ENCODE measurements around the gene ODR4. TPM values are rescaled to one million over a fixed set of nuclear protein-coding genes. Genes with fewer than 3 reads are reported as not detected.
A peak's percentile ranks its signal among the peaks of the same experiment; 100 is the strongest.
"Not testable (repeated sequence)": the region's sequence is repeated elsewhere in the genome, so short reads cannot be mapped to it uniquely, and the experiment has no call there.

The ODR4 gene
- total RNA-seq: 7.2 and 14.7 TPM in 2 replicates

DNA sequence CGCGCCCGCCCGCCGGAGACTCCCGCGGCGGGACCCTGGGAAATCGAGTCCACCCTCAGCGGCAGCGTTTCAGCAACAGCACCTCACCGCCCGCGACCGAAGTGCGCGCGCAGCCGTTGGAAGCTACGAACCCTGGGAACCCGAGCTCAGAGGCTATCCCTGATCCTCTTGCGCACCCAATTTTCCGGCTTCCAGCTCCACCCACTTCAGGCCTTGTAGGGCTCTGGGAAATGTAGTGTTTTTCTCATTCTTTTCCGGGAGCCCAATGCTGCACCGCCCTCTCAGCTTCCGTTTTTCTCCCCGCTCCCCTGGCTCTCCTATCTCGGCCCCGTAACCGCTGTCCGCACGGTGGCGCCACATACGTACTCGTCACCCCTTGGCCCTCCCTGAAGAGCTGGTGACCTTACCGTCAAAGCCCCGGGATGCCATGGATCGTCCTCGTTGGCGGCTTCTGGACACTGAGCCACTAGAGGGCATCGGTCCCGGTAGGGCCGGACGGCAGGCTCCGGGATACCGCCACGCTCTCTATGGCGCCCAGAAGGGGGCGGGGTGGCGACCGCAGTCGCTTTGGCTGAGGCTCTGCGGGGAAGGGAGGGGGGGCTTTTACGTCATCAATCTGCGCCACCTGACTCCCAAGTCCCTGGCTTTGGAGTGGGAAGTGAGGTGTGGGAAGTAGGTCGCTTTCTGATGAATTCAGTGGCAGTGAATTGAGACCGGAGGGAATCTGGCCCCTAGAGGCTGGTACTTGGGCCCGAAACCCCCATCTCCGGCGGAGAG lies at the start of gene ODR4, which contains the start of gene TPR:
ODR4 (plus strand) TSS at position 687 of the 777 bp plus-strand sequence. CDS start 3,948 bp downstream, outside the sequence.
TPR (minus strand) TSS at position 102 of the 777 bp plus-strand sequence. CDS start 225 bp downstream, outside the sequence.
- peak; percentile 98 for DNase-seq (ENCODE audit: extremely low read depth, low read depth, low spot score)

GRCh38 chr1:186326009-186326408 lies 49.6 kb upstream of the ODR4 start:
- no peak for DNase-seq (ENCODE audit: extremely low read depth, low read depth, low spot score)

GRCh38 chr1:186327331-186327730 lies 48.3 kb upstream of the ODR4 start:
- no peak for DNase-seq (ENCODE audit: extremely low read depth, low read depth, low spot score)

DNA sequence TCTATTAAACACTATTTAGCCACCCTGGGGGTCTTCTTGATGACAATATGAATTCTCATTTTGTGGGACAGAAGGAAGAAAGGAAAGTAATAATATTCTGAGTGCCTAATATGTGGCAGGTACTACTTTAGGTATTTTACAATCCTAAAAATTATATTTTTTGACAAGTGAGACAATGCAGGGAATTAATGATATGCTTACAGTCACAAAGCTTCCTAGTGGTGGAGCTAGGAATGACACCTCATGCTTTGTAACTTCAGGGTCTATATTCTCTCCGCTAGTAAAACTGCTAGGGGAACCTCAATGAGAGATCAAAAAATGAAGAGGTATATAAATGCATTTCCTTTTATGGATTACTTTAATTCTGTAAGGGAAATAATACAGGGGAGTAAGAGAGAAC lies 44.9 kb upstream of the ODR4 start:
- DNase-seq (ENCODE audit: extremely low read depth, low read depth, low spot score): no peak

DNA sequence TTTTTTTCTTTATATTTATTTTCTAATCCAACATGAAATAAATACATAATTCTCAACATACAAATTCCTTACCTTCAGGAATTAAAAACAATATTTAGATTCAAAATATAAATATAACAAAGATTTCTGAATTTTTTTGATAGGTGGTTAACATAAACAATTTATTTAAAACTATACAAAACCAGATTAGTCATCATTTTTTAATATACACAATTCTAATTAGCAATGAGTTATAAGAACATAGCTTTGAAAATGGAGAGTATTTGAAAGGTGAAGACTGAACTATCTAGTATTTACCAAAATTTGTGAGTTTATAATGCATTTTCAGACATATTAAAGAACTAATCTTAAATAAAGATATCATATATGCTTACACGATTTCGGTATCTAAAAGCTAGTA lies 38.1 kb upstream of the ODR4 start:
- DNase-seq (ENCODE audit: extremely low read depth, low read depth, low spot score): no peak

- no peak for DNase-seq (ENCODE audit: extremely low read depth, low read depth, low spot score)
Measured at GRCh38 chr1:186340772-186341171, 34.9 kb upstream of the ODR4 start.

DNA sequence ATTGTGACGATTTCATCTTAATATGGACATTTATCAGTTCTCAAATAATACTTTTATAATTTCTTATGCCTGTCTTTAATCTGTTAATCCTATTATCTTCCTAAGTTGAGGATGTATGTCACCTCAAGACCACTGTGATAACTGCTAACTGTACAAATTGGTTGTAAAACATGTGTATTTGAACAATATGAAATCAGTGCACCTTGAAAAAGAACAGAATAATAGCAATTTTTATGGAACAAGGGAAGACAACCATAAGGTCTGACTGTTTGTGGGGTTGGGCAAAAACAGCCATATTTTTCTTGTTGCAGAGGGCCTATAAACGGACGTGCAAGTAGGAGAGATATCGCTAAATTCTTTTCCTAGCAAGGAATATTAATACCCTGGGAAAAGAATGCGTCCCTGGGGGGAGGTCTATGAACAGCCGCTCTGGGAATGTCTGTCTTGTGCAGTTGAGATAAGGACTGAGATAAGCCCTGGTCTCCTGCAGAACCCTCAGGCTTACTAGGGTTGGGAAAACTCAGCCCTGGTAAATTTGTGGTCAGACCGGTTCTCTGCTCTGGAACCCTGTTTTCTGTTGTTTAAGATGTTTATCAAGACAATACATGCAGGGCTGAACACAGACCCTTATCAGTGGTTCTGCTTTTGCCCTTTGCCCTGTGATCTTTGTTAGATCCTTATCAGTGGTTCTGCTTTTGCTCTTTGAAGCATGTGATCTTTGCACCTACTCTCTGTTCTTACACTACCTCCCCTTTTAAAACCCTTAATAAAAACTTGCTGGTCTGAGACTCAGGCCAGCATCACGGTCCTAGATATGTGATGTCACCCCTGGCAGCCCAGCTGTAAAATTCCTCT lies 27.6 kb upstream of the ODR4 start:
- DNase-seq (ENCODE audit: extremely low read depth, low read depth, low spot score): not testable (repeated sequence)

DNA sequence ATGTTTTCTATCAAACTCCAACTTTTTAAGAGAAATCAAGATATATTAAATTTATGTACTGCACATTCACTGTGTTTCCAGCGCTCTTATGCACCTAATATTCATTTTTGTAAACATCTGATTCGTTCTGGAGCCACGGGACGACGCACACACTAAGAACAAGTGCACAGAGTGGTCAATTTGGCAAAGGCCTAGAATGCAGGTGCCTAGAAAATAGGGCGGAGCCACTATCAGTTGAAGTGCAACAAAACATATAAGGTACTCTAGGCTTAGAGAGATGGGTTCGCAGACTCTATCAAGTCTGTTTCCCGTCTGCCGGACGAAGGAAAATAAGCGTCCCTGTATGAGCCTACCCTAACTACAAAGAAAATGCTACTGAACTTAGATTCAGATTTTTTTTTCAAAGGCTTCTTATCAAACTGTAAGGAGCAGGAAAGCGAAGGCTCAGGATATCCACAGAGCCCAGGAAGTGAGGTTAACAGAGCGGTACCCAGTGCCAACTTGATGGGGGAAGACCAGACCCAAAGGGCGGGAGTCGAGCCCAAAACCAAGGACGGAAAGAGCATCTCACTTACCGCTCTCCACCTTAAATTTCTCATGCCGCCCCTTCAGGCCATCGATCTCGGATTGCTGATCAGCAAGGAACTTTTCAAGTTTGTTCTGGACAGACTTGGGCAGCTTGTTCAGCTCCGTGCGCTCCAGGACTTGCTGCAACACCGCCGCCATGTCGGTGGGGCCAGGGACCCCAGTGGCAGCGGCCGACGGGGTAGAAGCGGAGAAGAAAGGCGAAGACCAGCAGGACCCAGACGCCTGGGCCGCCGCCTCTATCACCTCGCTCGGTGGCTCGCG lies 1.1 kb upstream of the ODR4 start:
- no peak for DNase-seq (ENCODE audit: extremely low read depth, low read depth, low spot score)

- no peak for DNase-seq (ENCODE audit: extremely low read depth, low read depth, low spot score)
Measured at GRCh38 chr1:186375929-186376319, 286 bp downstream of the ODR4 start.

DNA sequence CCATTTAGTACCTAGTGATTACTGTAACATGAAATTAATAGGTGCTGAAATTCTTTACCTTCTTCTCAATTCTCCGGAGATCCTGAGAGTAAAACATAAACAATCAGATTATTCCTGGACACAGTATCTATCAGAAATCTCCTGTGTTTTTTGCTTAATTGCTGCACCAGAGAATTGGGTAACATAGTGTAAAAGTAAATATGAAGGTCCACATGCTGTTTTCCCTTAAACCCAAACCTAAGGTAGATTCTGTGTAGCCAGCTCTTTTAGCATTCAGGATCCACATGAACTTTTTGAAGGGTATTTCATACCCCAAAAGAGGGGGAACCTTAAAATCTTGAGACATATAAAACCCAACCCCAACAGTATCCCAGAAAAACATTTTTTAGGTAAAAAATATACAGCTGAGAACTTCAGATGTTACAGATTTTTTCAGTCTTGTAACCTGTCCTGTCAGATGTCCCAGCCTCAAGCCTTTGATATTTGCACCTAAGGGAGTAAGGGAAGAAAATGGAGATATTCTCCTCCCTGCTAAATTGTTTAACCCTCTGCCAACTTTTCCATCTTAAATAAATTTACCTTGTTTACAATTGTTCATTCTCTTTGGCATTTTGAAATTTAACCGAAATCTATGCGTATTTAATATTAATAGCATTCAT lies 11.2 kb downstream of the ODR4 start:
- no peak for DNase-seq (ENCODE audit: extremely low read depth, low read depth, low spot score)

DNA sequence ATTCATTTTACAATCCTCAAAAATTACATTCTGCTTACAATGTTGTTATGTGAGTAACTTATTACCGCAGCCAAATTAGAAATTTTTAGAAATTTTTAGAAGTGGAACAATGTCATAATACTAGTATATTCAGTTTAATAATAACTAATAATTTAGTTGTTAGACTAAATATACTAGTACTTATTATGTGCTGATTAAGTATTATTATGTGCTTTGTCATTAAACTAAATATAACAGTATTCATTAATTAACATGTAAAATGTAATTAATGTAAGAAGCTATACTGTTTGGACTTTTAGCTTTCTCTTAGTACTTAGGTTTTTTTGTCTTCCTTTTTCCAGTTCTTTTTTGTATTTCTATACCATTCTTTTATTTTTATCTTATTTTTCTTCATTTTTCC lies 15.3 kb downstream of the ODR4 start:
- no peak for DNase-seq (ENCODE audit: extremely low read depth, low read depth, low spot score)

GRCh38 chr1:186391841-186392240 lies 16.2 kb downstream of the ODR4 start:
- DNase-seq (ENCODE audit: extremely low read depth, low read depth, low spot score): no peak

DNA sequence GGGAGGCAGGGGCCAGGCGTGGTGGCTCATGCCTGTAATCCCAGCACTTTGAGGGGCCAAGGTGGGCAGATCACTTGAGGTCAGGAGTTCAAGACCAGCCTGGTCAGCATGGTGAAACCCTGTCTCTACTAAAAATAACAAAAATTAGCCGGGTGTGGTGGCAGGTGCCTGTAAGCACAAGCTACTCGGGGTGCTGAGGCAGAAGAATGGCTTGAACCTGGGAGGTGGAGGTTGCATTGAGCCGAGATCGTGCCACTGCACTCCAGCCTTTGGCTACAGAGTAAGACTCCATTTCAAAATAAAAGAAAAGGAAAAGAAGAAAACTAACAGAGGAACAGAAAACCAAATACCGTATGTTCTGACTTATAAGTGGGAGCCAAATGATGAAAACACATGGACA lies 17.1 kb downstream of the ODR4 start:
- not testable (repeated sequence) for DNase-seq (ENCODE audit: extremely low read depth, low read depth, low spot score)

GRCh38 chr1:186401446-186401845 lies 25.8 kb downstream of the ODR4 start:
- not testable (repeated sequence) for DNase-seq (ENCODE audit: extremely low read depth, low read depth, low spot score)

DNA sequence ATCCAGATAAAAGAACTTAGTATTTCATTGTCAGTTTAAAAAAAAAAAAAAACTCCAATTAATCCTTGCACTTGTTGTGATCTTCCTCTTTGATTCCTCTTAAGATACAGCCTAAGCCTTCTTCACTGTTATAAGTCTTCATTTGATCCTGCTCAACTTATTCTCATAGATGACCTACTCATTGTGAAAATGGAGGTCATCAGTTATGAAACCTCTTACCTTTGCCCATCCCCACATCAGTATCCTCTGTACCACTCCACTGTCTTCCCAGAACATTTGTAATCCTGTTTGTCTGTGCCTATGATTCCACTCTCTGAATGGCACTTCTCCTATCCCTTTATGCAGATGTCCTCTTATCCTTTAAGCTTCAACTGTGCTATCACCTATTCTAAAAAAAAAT lies 28.0 kb downstream of the ODR4 start:
- DNase-seq (ENCODE audit: extremely low read depth, low read depth, low spot score): no peak

DNA sequence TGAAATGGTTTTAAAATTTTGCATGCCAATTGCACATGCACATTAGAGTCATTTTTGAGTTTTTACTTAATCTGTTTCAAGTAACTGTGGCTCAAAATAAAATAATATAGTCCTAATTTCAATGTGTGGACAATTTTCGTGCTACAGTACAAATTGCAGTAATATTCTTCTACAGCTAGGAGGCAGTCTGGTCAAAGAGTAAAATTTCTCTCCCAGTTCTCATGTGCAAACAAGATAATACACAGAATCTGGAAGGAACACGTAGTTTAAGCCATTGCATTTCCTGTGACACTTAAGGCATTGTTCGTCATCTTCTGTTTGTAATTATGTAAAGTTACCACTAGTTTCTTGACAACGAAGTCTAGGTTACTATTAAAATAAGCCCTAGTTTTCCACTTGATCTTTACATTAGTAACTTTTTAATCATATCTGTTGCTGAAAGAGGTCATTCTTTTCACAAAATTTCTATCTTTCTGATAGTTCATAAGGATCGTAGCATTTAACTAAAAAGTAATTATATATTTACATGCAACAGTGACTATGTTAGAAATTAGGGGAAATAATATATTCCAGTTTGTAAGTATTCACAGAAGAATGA lies 28.9 kb downstream of the ODR4 start:
- DNase-seq (ENCODE audit: extremely low read depth, low read depth, low spot score): peak; percentile 88

DNA sequence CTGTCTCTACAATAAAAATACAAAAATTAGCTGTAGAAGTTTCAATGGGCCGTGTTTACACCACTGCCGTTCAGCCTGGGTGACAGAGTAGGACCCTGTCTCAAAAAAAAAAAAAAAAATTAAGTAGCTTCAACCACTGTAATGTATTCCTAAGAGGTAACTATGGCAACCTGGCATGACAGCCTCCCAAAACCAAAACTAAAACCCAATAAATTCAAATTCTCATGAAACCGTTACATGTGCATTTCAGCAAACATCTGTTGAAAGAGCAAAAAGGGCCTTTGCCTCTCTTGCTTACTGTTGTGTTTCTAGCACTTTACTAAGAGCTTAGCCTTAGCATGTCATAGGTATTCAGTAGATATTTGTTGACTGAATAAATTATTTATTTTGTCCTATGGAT lies 33.5 kb downstream of the ODR4 start:
- DNase-seq (ENCODE audit: extremely low read depth, low read depth, low spot score): no peak

DNA sequence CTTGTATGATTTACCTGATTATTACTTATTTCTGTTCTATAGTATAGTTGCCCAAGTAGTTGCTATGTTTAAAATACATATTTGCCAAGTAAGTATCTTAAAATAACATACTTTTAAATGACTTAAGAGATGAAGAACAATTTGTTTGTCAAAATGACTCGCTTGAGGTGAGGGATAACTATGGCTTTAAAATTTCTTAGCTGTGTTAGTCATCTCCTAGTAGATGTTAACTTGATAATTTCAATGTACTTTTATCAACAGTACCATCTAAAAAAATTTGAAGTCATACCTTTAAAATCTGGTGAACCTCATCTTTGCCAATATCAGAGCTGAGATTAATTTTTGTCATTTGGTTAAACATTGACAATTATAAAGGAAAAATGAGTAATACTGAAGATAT lies 37.7 kb downstream of the ODR4 start:
- no peak for DNase-seq (ENCODE audit: extremely low read depth, low read depth, low spot score)

DNA sequence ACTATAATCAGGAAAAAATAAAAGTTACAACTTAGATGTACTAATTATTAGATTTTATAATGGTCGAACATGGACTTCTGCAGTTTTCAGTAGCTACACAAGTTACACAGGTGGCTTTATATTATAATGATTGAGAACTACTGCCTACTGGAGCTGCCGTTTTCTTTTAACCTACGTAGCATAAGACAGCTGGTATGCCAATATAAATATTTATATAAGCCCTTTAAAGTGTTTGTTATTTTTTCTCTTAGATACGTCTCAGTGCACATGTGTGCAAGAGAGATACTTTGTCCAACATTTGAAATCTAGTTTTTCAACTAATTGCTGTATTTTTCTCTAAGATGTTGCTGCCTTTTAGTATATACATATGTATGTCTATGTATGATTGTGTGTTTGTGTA lies 42.9 kb downstream of the ODR4 start:
- no peak for DNase-seq (ENCODE audit: extremely low read depth, low read depth, low spot score)

DNA sequence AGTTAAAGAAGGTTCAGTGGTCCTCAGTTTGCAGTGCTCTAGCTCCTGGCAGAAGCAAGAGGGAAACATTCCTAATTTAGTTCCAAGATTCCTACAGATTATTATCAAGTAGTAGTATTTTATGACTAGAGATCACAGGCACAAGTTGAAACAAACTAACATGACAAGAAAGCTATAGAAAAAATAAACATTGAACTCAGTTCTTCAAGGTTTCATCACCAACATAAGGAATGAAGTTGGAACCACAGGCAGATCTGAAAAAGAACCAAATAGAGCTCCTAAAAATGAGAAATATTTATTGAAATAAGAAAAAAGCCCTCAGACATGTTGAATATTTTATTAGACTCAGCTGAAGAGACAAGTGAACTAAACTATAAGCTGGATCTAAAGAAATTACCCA lies 44.7 kb downstream of the ODR4 start:
- DNase-seq (ENCODE audit: extremely low read depth, low read depth, low spot score): no peak
